Measurements from ENCODE around the gene MYOF. TPM values are rescaled to one million over a fixed set of nuclear protein-coding genes. Genes with fewer than 3 reads are reported as not detected.

The MYOF gene
- polyA plus RNA-seq, 1 donor (not counting 4 experiments of a cell fraction or from before 2014, with no cell fraction given): 232 TPM

- dilution Hi-C loops (cut with MboI; ENCODE audit: extremely low pct_ligation_motif_present, low sequenced_read_pairs): no loop called here
- no peak overlapping the region for H3K9ac ChIP-seq (ENCODE audit: control insufficient read depth, extremely low read depth, insufficient read depth, low read length)
Measured at GRCh38 chr10:93269281-93269680, 212.9 kb downstream of the MYOF start.

GRCh38 chr10:93268021-93268420, 214.1 kb downstream of the MYOF start:
- TF ChIP-seq CTCF (optimal IDR thresholded peaks at IDR 0.05 in 1 of 3, IDR thresholded peaks at IDR 0.05 in 1 of 3, conservative IDR thresholded peaks at IDR 0.05 in 1 of 3; ENCODE audit: extremely low read depth in 1 of 3, insufficient read depth in 2 of 3, low read length in 3 of 3) (no peak), EZH2 (IDR thresholded peaks at IDR 0.05; ENCODE audit: low read length) (no peak)
- H3K9me3 ChIP-seq (ENCODE audit: control insufficient read depth, low read depth, low read length): no peaks in the 10 kb centered on the region
- H3K27ac ChIP-seq (ENCODE audit: control insufficient read depth, insufficient read depth, low read length): no peak overlapping the region
- no peak overlapping the region for H3K9ac ChIP-seq (ENCODE audit: control insufficient read depth, extremely low read depth, insufficient read depth, low read length)
- dilution Hi-C loops (cut with MboI; ENCODE audit: extremely low pct_ligation_motif_present, low sequenced_read_pairs): no loop called here
- no peaks in the 10 kb centered on the region for H3K79me2 ChIP-seq (ENCODE audit: control insufficient read depth, insufficient read depth, low read length)
- H2AFZ ChIP-seq (ENCODE audit: control insufficient read depth, low read length): no peak overlapping the region
- DNase-seq (ENCODE audit: low read depth, low spot score) (no peak), FAIRE-seq (no peak)
- H3K4me2 ChIP-seq (ENCODE audit: control insufficient read depth, extremely low read depth, insufficient read depth, low read depth, low read length): no peak overlapping the region
- H3K27me3 ChIP-seq (ENCODE audit: control insufficient read depth, extremely low read depth, insufficient read depth, low read length): no peaks in the 10 kb centered on the region
- no peaks in the 10 kb centered on the region for H3K9me1 ChIP-seq (ENCODE audit: control insufficient read depth, extremely low read depth, insufficient read depth, low read length)
- H3K36me3 ChIP-seq (ENCODE audit: control insufficient read depth in 2 of 2, extremely low read depth in 1 of 2, insufficient read depth in 2 of 2, low read length in 2 of 2): no peaks in the 10 kb centered on the region
- no peak overlapping the region for H3K4me3 ChIP-seq (ENCODE audit: control insufficient read depth in 2 of 3, extremely low read depth in 1 of 3, insufficient read depth in 2 of 3, low read depth in 1 of 3, low read length in 3 of 3)
- no peaks in the 10 kb centered on the region for H4K20me1 ChIP-seq (ENCODE audit: control insufficient read depth, extremely low read depth, insufficient read depth, low read length)
- no peaks in the 10 kb centered on the region for H3K4me1 ChIP-seq (ENCODE audit: control insufficient read depth, extremely low read depth, insufficient read depth, low read length)

More at GRCh38 chr10:93269281-93269680, 212.9 kb downstream of the MYOF start:
- Histone ChIP-seq H3K9me1 (ENCODE audit: control insufficient read depth, extremely low read depth, insufficient read depth, low read length) (no peaks in the 10 kb centered on the region), H3K27ac (ENCODE audit: control insufficient read depth, insufficient read depth, low read length) (no peak overlapping the region), H3K4me3 (ENCODE audit: control insufficient read depth in 2 of 3, extremely low read depth in 1 of 3, insufficient read depth in 2 of 3, low read depth in 1 of 3, low read length in 3 of 3) (no peak overlapping the region), H4K20me1 (ENCODE audit: control insufficient read depth, extremely low read depth, insufficient read depth, low read length) (no peaks in the 10 kb centered on the region), H3K79me2 (ENCODE audit: control insufficient read depth, insufficient read depth, low read length) (no peaks in the 10 kb centered on the region), H3K4me1 (ENCODE audit: control insufficient read depth, extremely low read depth, insufficient read depth, low read length) (no peaks in the 10 kb centered on the region), H3K27me3 (ENCODE audit: control insufficient read depth, extremely low read depth, insufficient read depth, low read length) (no peaks in the 10 kb centered on the region), H3K36me3 (ENCODE audit: control insufficient read depth in 2 of 2, extremely low read depth in 1 of 2, insufficient read depth in 2 of 2, low read length in 2 of 2) (no peaks in the 10 kb centered on the region), H3K4me2 (ENCODE audit: control insufficient read depth, extremely low read depth, insufficient read depth, low read depth, low read length) (no peak overlapping the region), H2AFZ (ENCODE audit: control insufficient read depth, low read length) (no peak overlapping the region), H3K9me3 (ENCODE audit: control insufficient read depth, low read depth, low read length) (no peaks in the 10 kb centered on the region)
- no peak for FAIRE-seq
- TF ChIP-seq EZH2 (IDR thresholded peaks at IDR 0.05; ENCODE audit: low read length): no peak
- no peak for DNase-seq (ENCODE audit: low read depth, low spot score)

GRCh38 chr10:93267521-93267920, 214.6 kb downstream of the MYOF start:
- Histone ChIP-seq H3K9me3 (ENCODE audit: control insufficient read depth, low read depth, low read length) (no peaks in the 10 kb centered on the region), H3K79me2 (ENCODE audit: control insufficient read depth, insufficient read depth, low read length) (no peaks in the 10 kb centered on the region), H3K4me2 (ENCODE audit: control insufficient read depth, extremely low read depth, insufficient read depth, low read depth, low read length) (no peak overlapping the region), H3K4me3 (ENCODE audit: control insufficient read depth in 2 of 3, extremely low read depth in 1 of 3, insufficient read depth in 2 of 3, low read depth in 1 of 3, low read length in 3 of 3) (no peak overlapping the region), H3K27ac (ENCODE audit: control insufficient read depth, insufficient read depth, low read length) (no peak overlapping the region), H4K20me1 (ENCODE audit: control insufficient read depth, extremely low read depth, insufficient read depth, low read length) (no peaks in the 10 kb centered on the region), H3K9ac (ENCODE audit: control insufficient read depth, extremely low read depth, insufficient read depth, low read length) (no peak overlapping the region), H3K36me3 (ENCODE audit: control insufficient read depth in 2 of 2, extremely low read depth in 1 of 2, insufficient read depth in 2 of 2, low read length in 2 of 2) (no peaks in the 10 kb centered on the region), H3K27me3 (ENCODE audit: control insufficient read depth, extremely low read depth, insufficient read depth, low read length) (no peaks in the 10 kb centered on the region), H2AFZ (ENCODE audit: control insufficient read depth, low read length) (no peak overlapping the region), H3K9me1 (ENCODE audit: control insufficient read depth, extremely low read depth, insufficient read depth, low read length) (no peaks in the 10 kb centered on the region), H3K4me1 (ENCODE audit: control insufficient read depth, extremely low read depth, insufficient read depth, low read length) (peaks cover 1% of the 10 kb centered on the region)
- dilution Hi-C loops (cut with MboI; ENCODE audit: extremely low pct_ligation_motif_present, low sequenced_read_pairs): no loop called here
- no peak for FAIRE-seq
- DNase-seq (ENCODE audit: low read depth, low spot score): no peak
- TF ChIP-seq CTCF (optimal IDR thresholded peaks at IDR 0.05 in 1 of 3, IDR thresholded peaks at IDR 0.05 in 1 of 3, conservative IDR thresholded peaks at IDR 0.05 in 1 of 3; ENCODE audit: extremely low read depth in 1 of 3, insufficient read depth in 2 of 3, low read length in 3 of 3): no peak
- no peak for TF ChIP-seq EZH2 (IDR thresholded peaks at IDR 0.05; ENCODE audit: low read length)
